Body of pancreas (tissue), 4 donors: ENCODE data around the gene TYW1. TPM values are rescaled to one million over a fixed set of nuclear protein-coding genes. Genes with fewer than 3 reads are reported as not detected.
"Not testable (repeated sequence)": the region's sequence is repeated elsewhere in the genome, so short reads cannot be mapped to it uniquely, and the experiment has no call there.

Experiments used
- ATAC-seq: fragments of 150-250 bp; one replicate; pipeline ENCODE4 v1.9.1; 2016
- DNase-seq, 4 donors: peaks; one replicate each; pipeline ENCODE4 v3.0.0-alpha.2; 2019
- H3K27ac ChIP-seq, 4 donors: fragments of 200-600 bp; sonication (generic); 1 replicate in 3 of 4; 2 replicates in 1 of 4; pipeline versions ENCODE4 v1.5.1 to v1.6.1; 2016 to 2019; ENCODE audit warnings: mild to moderate bottlenecking in 1 of 4, mixed read lengths in 1 of 4, moderate library complexity in 1 of 4
- H3K27me3 ChIP-seq, 2 donors: fragments of 200-600 bp; sonication (generic); one replicate each; pipeline ENCODE4 v1.6.0; 2016; ENCODE audit warnings: mild to moderate bottlenecking in 1 of 2
- H3K36me3 ChIP-seq, 2 donors: fragments of 200-600 bp; sonication (generic); replicated peaks in 1 of 2; 2 replicates each; pipeline ENCODE4 v1.5.1; 2016; ENCODE audit warnings: low read depth in 2 of 2; ENCODE audit not compliant: insufficient read depth in 1 of 2
- H3K4me1 ChIP-seq: fragments of 200-600 bp; sonication (generic); one replicate; pipeline ENCODE4 v1.6.0; 2016
- H3K4me3 ChIP-seq, 2 donors: fragments of 200-600 bp; sonication (generic); 1 replicate in 1 of 2; 2 replicates in 1 of 2; pipeline ENCODE4 v1.5.1; 2016 to 2019
- H3K9me3 ChIP-seq, 3 donors: fragments of 200-600 bp; sonication (generic); 1 replicate in 2 of 3; 2 replicates in 1 of 3; pipeline ENCODE4 v1.5.1; 2016
- WGBS, 2 donors: methylation state at CpG; one replicate each; pipeline ENCODE4 v1.1.5; 2017; 5-methylcytosine and 5-hydroxymethylcytosine counted together
- intact Hi-C: fragments of 100-400 bp; cut with DNase I; formaldehyde crosslinking; loops from one replicate; pipeline ENCODE4 v1.15.1; 2023
- total RNA-seq, 2 donors: library from RNA; depleted of rRNA; stranded (reverse); fragments of >200 nt; gene quantifications; one replicate each; pipeline ENCODE4 v1.1.0, GENCODE V29; 2016

Gene TYW1
- total RNA-seq, 2 donors from 2014 or later: 7.6 to 15.6 TPM

- DNase-seq, ATAC-seq, H3K9me3 ChIP-seq, intact Hi-C loops, H3K27me3 ChIP-seq, H3K27ac ChIP-seq, H3K4me1 ChIP-seq, H3K4me3 ChIP-seq, H3K36me3 ChIP-seq: not testable (repeated sequence)
- 83 to 89% methylated on average over 3 of the region's 3 CpGs for WGBS, 2 donors
Observed at GRCh38 chr7:67171151-67171550, 174.5 kb downstream of the TYW1 start.

GRCh38 chr7:67176730-67177129, 180.1 kb downstream of the TYW1 start:
- H3K4me1 ChIP-seq, H3K27me3 ChIP-seq, H3K36me3 ChIP-seq, ATAC-seq, H3K9me3 ChIP-seq, H3K4me3 ChIP-seq, intact Hi-C loops, DNase-seq, H3K27ac ChIP-seq: not testable (repeated sequence)
- 56 to 70% methylated on average over 6 of the region's 6 CpGs for WGBS, 2 donors

- H3K27me3 ChIP-seq, ATAC-seq, intact Hi-C loops, H3K9me3 ChIP-seq, H3K36me3 ChIP-seq, H3K4me3 ChIP-seq, H3K4me1 ChIP-seq, DNase-seq, H3K27ac ChIP-seq: not testable (repeated sequence)
- WGBS, 2 donors: 54 to 75% methylated on average over 4 to 5 of the region's 5 CpGs
Observed at GRCh38 chr7:67178915-67179688, 182.5 kb downstream of the TYW1 start.

GRCh38 chr7:67182956-67183750, 186.5 kb downstream of the TYW1 start:
- 87 to 94% methylated on average over 7 to 12 of the region's 17 CpGs for WGBS, 2 donors
- not testable (repeated sequence) for DNase-seq

GRCh38 chr7:67184912-67185659, 188.5 kb downstream of the TYW1 start:
- DNase-seq, H3K9me3 ChIP-seq, intact Hi-C loops, H3K36me3 ChIP-seq, H3K27me3 ChIP-seq, H3K27ac ChIP-seq, ATAC-seq, H3K4me3 ChIP-seq, H3K4me1 ChIP-seq: not testable (repeated sequence)
- 88 to 96% methylated on average over 9 of the region's 10 CpGs for WGBS, 2 donors

More at GRCh38 chr7:67182956-67183750, 186.5 kb downstream of the TYW1 start:
- ATAC-seq, intact Hi-C loops, H3K9me3 ChIP-seq, H3K27ac ChIP-seq, H3K4me3 ChIP-seq, H3K4me1 ChIP-seq, H3K27me3 ChIP-seq, H3K36me3 ChIP-seq: not testable (repeated sequence)

- H3K9me3 ChIP-seq, DNase-seq, H3K36me3 ChIP-seq, H3K27ac ChIP-seq, H3K4me3 ChIP-seq, intact Hi-C loops, ATAC-seq, H3K27me3 ChIP-seq, H3K4me1 ChIP-seq: not testable (repeated sequence)
- 46 to 54% methylated on average over 2 of the region's 3 CpGs for WGBS, 2 donors
Observed at GRCh38 chr7:67185660-67186129, 189.1 kb downstream of the TYW1 start.

- H3K27me3 ChIP-seq, intact Hi-C loops, DNase-seq, H3K27ac ChIP-seq, H3K9me3 ChIP-seq, H3K36me3 ChIP-seq, ATAC-seq, H3K4me3 ChIP-seq: not testable (repeated sequence)
- H3K4me1 ChIP-seq: peaks cover 15% of the 10 kb centered on the region
- WGBS, 2 donors: 82 to 94% methylated on average over 7 to 8 of the region's 8 CpGs
Observed at GRCh38 chr7:67189160-67189559, 192.5 kb downstream of the TYW1 start.

GRCh38 chr7:67189801-67190465, 193.3 kb downstream of the TYW1 start:
- H3K9me3 ChIP-seq, intact Hi-C loops, ATAC-seq, H3K36me3 ChIP-seq, H3K27ac ChIP-seq, DNase-seq, H3K4me3 ChIP-seq, H3K27me3 ChIP-seq: not testable (repeated sequence)
- 31 to 33% methylated on average over 3 to 4 of the region's 4 CpGs for WGBS, 2 donors
- H3K4me1 ChIP-seq: peaks cover 15% of the 10 kb centered on the region

GRCh38 chr7:67191002-67191720, 194.5 kb downstream of the TYW1 start:
- peaks cover 15% of the 10 kb centered on the region for H3K4me1 ChIP-seq
- H3K36me3 ChIP-seq, H3K27me3 ChIP-seq, H3K4me3 ChIP-seq, H3K27ac ChIP-seq, DNase-seq, H3K9me3 ChIP-seq, intact Hi-C loops, ATAC-seq: not testable (repeated sequence)
- WGBS, 2 donors: 89 to 92% methylated on average over 5 of the region's 5 CpGs

GRCh38 chr7:67192123-67192702, 195.6 kb downstream of the TYW1 start:
- H3K4me3 ChIP-seq, H3K9me3 ChIP-seq, H3K27ac ChIP-seq, H3K27me3 ChIP-seq, intact Hi-C loops, H3K36me3 ChIP-seq, ATAC-seq, DNase-seq: not testable (repeated sequence)
- peaks cover 15% of the 10 kb centered on the region for H3K4me1 ChIP-seq
- WGBS, 2 donors: 77 to 88% methylated on average over 5 of the region's 5 CpGs
